SU-DHL-6 (cell line): ENCODE measurements around the gene RARS1.

Experiments
- H2AFZ ChIP-seq: fragments of 200-600 bp; sonication (generic); 2 replicates; pipeline ENCODE4 v1.6.1; 2014; ENCODE audit warnings: low read depth, mild to moderate bottlenecking, moderate library complexity, mixed read lengths, antibody characterized with exemption, low read length; ENCODE audit not compliant: severe bottlenecking
- H3F3A ChIP-seq: fragments of 200-600 bp; shearing (Covaris generic); 2 replicates; pipeline ENCODE4 v1.6.0; 2016; ENCODE audit warnings: antibody characterized with exemption, mild to moderate bottlenecking; ENCODE audit not compliant: insufficient read depth
- H3K27ac ChIP-seq: fragments of 200-600 bp; sonication (generic); 2 replicates; pipeline ENCODE4 v1.5.1; 2016; ENCODE audit warnings: low read depth, mild to moderate bottlenecking, low read length, moderate library complexity, mixed read lengths
- H3K27me3 ChIP-seq: fragments of 200-600 bp; sonication (generic), shearing (Covaris generic); 2 replicates; pipeline ENCODE4 v1.6.0; 2014; ENCODE audit warnings: mild to moderate bottlenecking, low read length
- H3K36me3 ChIP-seq: fragments of 200-600 bp; sonication (generic); 2 replicates; pipeline ENCODE4 v1.6.1; 2014; ENCODE audit warnings: mild to moderate bottlenecking, low read length, mixed read lengths
- H3K4me2 ChIP-seq: fragments of 300-600, 200-600 bp; shearing (Covaris generic), sonication (generic); 2 replicates; pipeline ENCODE4 v1.6.0; 2014; ENCODE audit warnings: low read length, low read depth, mild to moderate bottlenecking; ENCODE audit not compliant: poor library complexity, severe bottlenecking
- H3K4me3 ChIP-seq: fragments of 200-600 bp; sonication (generic); 2 replicates; pipeline ENCODE4 v1.5.1; 2014; ENCODE audit warnings: antibody characterized with exemption, low read length, mild to moderate bottlenecking, mixed read lengths; ENCODE audit not compliant: insufficient read depth, poor library complexity, severe bottlenecking
- H3K79me2 ChIP-seq: fragments of 200-600 bp; sonication (generic); 2 replicates; pipeline ENCODE4 v1.6.1; 2014; ENCODE audit warnings: mild to moderate bottlenecking, low read length, moderate library complexity; ENCODE audit not compliant: insufficient read depth
- H3K9ac ChIP-seq: fragments of 200-600 bp; sonication (generic); 2 replicates; pipeline ENCODE4 v1.7.0; 2014; ENCODE audit warnings: mild to moderate bottlenecking, low read length
- H3K9me2 ChIP-seq: fragments of 200-600 bp; sonication (generic); replicated peaks from 2 replicates; pipeline ENCODE4 v1.6.1; 2014; ENCODE audit warnings: low read length; ENCODE audit not compliant: insufficient read depth
- H3K9me3 ChIP-seq: fragments of 200-600 bp; sonication (generic); 2 replicates; pipeline ENCODE4 v1.6.1; 2014; ENCODE audit warnings: low read length, mixed read lengths; ENCODE audit not compliant: insufficient read depth
- H4K20me1 ChIP-seq: fragments of 200-600 bp; sonication (generic); 2 replicates; pipeline ENCODE4 v1.6.1; 2014; ENCODE audit warnings: low read depth, mild to moderate bottlenecking, antibody characterized with exemption, low read length, moderate library complexity, mixed read lengths
- EZH2phosphoT487 ChIP-seq: fragments of 200-600 bp; sonication (generic), shearing (Covaris generic); conservative IDR thresholded peaks from 2 replicates; pipeline ENCODE4 v1.6.1; 2018; ENCODE audit warnings: mild to moderate bottlenecking, antibody characterized with exemption, low read length, moderate library complexity, mixed read lengths
- TF ChIP-seq, protein P1 (sequence below): fragments of 200-600 bp; sonication (generic); IDR thresholded peaks from one replicate; pipeline ENCODE4 v1.5.1; 2017; ENCODE audit warnings: antibody characterized with exemption, mild to moderate bottlenecking, low read length, moderate library complexity; ENCODE audit not compliant: insufficient read depth, poor library complexity, severe bottlenecking

The RARS1 gene

DNA sequence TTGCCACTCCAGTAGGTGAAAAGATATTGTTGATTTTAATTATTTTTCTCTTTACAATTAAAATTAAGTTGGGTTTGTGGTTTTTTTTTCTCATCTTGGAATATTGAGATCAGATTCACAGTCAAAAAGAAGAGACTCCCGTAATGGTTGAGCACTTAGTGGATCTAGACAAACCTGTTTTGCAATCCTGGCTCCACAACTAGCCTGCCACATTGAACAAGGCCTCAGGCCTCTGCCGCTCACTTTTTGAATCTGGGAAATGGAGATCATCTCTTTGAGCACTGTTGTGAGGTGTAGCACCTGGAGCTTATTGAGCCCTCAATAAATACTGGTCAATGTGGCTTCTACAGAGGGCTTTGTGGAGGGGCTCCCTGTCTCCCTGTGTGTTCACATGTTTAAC is 37.1 kb upstream of the RARS1 start:
- Histone ChIP-seq H2AFZ (no peak overlapping the region), H3F3A (no peaks in the 10 kb centered on the region), H3K9me2 (no peaks in the 10 kb centered on the region), H3K4me3 (no peak overlapping the region), H3K27me3 (no peaks in the 10 kb centered on the region), H3K27ac (no peak overlapping the region), H3K36me3 (no peaks in the 10 kb centered on the region), H3K9me3 (no peaks in the 10 kb centered on the region), H3K4me2 (no peak overlapping the region), H4K20me1 (no peaks in the 10 kb centered on the region), H3K79me2 (no peaks in the 10 kb centered on the region), H3K9ac (no peak overlapping the region)
- TF ChIP-seq EZH2phosphoT487: no peak
- TF ChIP-seq, protein P1, sequence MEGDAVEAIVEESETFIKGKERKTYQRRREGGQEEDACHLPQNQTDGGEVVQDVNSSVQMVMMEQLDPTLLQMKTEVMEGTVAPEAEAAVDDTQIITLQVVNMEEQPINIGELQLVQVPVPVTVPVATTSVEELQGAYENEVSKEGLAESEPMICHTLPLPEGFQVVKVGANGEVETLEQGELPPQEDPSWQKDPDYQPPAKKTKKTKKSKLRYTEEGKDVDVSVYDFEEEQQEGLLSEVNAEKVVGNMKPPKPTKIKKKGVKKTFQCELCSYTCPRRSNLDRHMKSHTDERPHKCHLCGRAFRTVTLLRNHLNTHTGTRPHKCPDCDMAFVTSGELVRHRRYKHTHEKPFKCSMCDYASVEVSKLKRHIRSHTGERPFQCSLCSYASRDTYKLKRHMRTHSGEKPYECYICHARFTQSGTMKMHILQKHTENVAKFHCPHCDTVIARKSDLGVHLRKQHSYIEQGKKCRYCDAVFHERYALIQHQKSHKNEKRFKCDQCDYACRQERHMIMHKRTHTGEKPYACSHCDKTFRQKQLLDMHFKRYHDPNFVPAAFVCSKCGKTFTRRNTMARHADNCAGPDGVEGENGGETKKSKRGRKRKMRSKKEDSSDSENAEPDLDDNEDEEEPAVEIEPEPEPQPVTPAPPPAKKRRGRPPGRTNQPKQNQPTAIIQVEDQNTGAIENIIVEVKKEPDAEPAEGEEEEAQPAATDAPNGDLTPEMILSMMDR: no peak

- Histone ChIP-seq H3K9ac (no peak overlapping the region), H4K20me1 (no peaks in the 10 kb centered on the region), H3K27me3 (no peaks in the 10 kb centered on the region), H3F3A (no peaks in the 10 kb centered on the region), H3K79me2 (no peaks in the 10 kb centered on the region), H3K27ac (no peak overlapping the region), H3K36me3 (no peaks in the 10 kb centered on the region), H3K9me3 (no peaks in the 10 kb centered on the region), H3K4me3 (no peak overlapping the region), H3K9me2 (no peaks in the 10 kb centered on the region), H3K4me2 (no peak overlapping the region), H2AFZ (no peak overlapping the region)
- TF ChIP-seq EZH2phosphoT487: no peak
- TF ChIP-seq, protein P1: no peak
Measured at GRCh38 chr5:168451565-168451964, 34.7 kb upstream of the RARS1 start.

- H3K4me2 ChIP-seq: no peak overlapping the region
- no peaks in the 10 kb centered on the region for H3K9me3 ChIP-seq
- no peak overlapping the region for H3K27ac ChIP-seq
- no peaks in the 10 kb centered on the region for H3K9me2 ChIP-seq
- no peak for TF ChIP-seq EZH2phosphoT487
- TF ChIP-seq, protein P1: no peak
- H2AFZ ChIP-seq: no peak overlapping the region
- H3K9ac ChIP-seq: no peak overlapping the region
- H3K4me3 ChIP-seq: no peak overlapping the region
- no peaks in the 10 kb centered on the region for H3K27me3 ChIP-seq
- H3K79me2 ChIP-seq: no peaks in the 10 kb centered on the region
- H3F3A ChIP-seq: no peaks in the 10 kb centered on the region
- H3K36me3 ChIP-seq: no peaks in the 10 kb centered on the region
- H4K20me1 ChIP-seq: no peaks in the 10 kb centered on the region
Measured at GRCh38 chr5:168455201-168455600, 31.1 kb upstream of the RARS1 start.
